Measurements from ENCODE around the gene NELFB.

NELFB gene

DNA sequence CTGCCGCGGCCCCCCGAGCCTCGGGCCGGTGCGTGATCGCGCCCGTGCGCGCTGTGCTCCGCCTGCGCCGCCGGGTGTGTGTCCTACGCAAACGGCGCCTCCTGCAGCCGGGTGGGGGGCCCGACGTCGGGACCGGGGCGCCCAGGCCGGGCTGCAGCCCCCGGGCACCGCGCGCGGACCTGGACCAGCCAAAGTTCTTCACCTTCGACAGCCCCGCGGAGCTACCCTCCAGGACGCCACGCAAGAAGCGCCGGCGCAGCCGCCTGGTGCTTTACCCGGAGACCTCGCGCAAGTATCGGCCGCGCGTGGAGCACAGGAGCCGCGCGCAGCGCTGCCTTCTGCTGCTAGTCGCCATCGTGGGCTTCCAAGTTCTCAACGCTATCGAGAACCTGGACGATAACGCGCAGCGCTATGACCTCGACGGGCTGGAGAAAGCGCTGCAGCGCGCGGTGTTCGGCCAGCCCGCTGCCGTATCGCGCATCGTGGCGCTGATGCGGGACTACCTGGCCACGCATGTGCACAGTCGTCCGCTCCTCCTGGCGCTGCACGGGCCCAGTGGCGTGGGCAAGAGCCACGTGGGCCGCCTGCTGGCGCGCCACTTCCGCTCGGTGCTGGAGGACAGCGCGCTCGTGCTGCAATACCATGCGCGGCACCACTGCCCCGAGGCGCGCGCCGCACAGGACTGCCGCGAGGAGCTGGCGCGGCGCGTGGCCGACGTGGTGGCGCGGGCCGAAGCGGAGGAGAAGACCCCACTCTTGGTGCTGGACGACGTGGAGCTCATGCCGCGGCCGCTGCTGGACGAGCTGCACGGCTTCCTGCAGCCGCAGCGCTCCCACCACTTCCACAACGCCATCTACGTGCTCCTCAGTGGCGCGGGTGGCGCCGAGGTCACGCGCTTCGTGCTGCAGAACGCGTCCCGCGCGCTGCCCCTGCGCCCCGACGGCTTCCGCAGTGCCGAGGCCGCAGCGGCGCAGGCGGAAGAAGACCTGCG lies 23.9 kb downstream of the NELFB start:
- no peak overlapping the region for H3K4me3 Mint-ChIP-seq

DNA sequence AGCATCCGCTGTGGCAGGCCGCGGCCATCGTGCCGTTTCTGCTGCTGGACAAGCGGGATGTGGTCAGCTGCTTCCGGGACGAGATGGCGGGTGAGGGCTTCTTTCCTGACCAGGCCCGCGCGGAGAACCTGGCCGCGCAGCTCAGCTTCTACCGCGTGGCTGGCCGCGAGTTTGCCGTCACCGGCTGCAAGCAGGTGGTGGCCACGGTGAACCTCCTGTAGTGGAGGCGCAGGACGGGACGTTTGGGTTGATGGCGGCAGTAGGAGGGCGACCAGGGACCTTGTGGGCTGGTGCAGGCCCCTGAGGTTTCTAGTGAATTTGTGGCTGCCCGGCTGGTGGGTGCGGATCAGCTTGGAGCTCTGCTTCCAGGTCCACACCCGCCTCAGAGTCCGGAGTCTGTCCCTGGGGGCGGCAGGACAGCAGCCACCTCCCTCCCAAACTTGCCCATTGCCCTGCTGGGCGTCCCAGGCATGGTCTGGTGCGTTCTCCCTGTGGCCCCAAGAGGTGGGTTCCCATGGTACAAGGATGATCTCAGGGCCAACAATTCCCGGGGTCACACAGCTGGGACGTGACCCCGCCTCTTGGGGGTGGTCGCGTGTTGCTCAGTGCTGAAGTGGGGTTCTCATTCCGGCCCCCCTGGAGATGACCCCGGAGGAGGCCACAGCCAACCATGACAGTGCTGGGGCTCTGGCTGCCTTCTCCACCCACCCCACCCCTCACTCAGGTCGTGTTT lies 24.8 kb downstream of the NELFB start:
- TF ChIP-seq, protein P1, sequence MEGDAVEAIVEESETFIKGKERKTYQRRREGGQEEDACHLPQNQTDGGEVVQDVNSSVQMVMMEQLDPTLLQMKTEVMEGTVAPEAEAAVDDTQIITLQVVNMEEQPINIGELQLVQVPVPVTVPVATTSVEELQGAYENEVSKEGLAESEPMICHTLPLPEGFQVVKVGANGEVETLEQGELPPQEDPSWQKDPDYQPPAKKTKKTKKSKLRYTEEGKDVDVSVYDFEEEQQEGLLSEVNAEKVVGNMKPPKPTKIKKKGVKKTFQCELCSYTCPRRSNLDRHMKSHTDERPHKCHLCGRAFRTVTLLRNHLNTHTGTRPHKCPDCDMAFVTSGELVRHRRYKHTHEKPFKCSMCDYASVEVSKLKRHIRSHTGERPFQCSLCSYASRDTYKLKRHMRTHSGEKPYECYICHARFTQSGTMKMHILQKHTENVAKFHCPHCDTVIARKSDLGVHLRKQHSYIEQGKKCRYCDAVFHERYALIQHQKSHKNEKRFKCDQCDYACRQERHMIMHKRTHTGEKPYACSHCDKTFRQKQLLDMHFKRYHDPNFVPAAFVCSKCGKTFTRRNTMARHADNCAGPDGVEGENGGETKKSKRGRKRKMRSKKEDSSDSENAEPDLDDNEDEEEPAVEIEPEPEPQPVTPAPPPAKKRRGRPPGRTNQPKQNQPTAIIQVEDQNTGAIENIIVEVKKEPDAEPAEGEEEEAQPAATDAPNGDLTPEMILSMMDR (IDR thresholded peaks at IDR 0.05; ENCODE audit: unreplicated experiment in 3 of 3) = no peak
- peaks cover 4% of the 10 kb centered on the region for H3K36me3 Mint-ChIP-seq (ENCODE audit: low read depth)
- peaks cover 22% of the 10 kb centered on the region for H3K4me1 Mint-ChIP-seq

More for the DNA sequence above, 23.9 kb downstream of the NELFB start:
- H3K4me1 Mint-ChIP-seq = peaks cover 27% of the 10 kb centered on the region
- no peaks in the 10 kb centered on the region for H3K9me3 Mint-ChIP-seq
- peaks cover 4% of the 10 kb centered on the region for H3K36me3 Mint-ChIP-seq (ENCODE audit: low read depth)
- TF ChIP-seq, protein P1 (IDR thresholded peaks at IDR 0.05; ENCODE audit: unreplicated experiment in 3 of 3) = no peak
- no peak overlapping the region for H3K27ac Mint-ChIP-seq
- peaks cover 13% of the 10 kb centered on the region for H3K27me3 Mint-ChIP-seq (ENCODE audit: low read depth)

DNA sequence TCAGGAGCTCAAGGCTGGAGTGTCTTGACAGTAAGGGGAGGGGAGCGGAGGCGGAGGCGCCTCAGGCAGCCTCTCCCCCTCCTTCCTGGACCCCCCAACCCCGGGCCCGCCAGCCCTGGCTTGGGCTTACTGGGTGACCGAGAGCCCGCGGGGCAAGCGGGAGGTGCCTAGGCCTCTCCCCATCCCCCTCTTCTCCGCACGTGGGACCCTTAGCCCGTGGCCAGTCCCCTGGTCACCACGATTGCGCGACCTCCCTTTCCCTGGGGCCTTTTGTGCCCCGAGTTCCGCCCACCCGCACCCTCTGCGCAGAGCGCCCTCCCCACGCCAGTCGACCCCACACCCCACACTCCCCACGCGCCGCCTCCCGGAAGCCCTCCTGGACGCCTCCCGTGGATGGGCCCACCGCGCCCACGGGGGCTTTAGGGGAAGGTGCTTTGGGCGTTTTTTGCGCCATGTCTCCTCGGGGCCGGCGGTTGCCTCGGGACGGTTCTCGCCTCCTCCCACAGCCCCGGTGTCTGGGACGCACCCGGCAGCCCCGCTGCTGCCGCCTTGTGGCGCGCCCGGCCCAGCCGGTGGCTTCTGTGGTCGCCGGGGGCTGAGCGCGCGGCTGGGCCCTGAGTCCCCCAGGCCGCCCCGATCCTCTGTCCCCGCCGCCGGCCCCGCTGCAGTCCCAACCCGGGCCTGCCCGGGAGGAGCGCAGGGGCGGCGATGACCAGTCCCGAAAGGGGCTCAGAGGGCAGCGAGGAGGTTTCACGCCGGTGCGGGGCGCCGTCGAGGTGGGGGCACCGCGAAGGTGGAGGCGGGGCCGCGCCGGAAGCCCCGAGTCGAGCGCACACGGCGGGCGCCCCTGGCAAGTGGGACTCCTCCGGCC lies 25.6 kb downstream of the NELFB start:
- H3K27me3 Mint-ChIP-seq (ENCODE audit: low read depth) = peaks cover 13% of the 10 kb centered on the region
- peaks cover 4% of the 10 kb centered on the region for H3K36me3 Mint-ChIP-seq (ENCODE audit: low read depth)
- TF ChIP-seq, protein P1 (IDR thresholded peaks at IDR 0.05; ENCODE audit: unreplicated experiment in 3 of 3) = peak; percentile 48 to 75 (median 51)
- H3K4me3 Mint-ChIP-seq = no peak overlapping the region
- H3K9me3 Mint-ChIP-seq = no peaks in the 10 kb centered on the region
- H3K27ac Mint-ChIP-seq = no peak overlapping the region
- peaks cover 15% of the 10 kb centered on the region for H3K4me1 Mint-ChIP-seq

More for the DNA sequence above, 24.8 kb downstream of the NELFB start:
- Mint-ChIP-seq H3K27ac (no peak overlapping the region), H3K4me3 (peak overlapping the region in 1 of 3 experiments; percentile 10), H3K9me3 (no peaks in the 10 kb centered on the region), H3K27me3 (ENCODE audit: low read depth) (peaks cover 13% of the 10 kb centered on the region)

DNA sequence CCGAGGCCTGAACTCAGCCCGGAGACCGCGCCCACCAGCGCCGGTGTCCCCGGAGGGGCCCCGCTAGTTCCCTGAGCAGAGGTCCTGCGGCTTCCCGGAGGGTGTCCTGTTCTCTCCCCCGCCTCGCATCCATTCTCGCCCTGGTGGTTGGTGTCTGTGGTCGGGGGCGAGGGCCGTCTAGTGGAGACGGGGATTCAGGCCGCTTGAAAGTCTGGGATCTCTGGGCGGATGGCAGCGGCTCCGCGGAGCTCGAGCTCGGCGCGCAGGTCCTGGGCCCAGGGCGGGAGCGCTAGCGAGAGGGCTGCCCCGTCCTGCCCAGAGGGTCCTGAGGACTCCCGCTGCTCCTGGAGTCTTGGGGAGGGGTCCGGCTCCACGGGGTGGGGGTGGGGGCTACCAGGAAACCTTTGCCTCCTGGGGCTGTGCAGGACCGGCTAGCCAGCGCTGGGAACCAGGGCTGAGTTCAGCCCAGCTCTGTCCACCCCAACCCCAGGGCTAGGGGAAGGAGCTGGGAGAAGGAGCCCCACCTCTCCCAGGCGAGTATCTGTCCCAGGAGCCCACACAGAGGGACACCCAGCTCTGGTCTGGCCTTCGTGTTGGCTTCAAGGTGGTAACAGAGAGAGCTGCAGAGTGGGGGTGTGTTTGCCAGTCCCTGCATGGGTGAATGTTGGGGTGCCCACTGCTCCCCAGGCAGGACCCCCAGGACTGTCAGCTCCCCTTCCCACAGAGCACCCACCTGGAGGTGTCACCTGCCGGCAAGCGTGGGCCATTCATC lies 26.4 kb downstream of the NELFB start:
- Mint-ChIP-seq H3K36me3 (ENCODE audit: low read depth) (peaks cover 4% of the 10 kb centered on the region), H3K27ac (no peak overlapping the region), H3K27me3 (ENCODE audit: low read depth) (peaks cover 13% of the 10 kb centered on the region), H3K4me1 (peaks cover 13% of the 10 kb centered on the region), H3K4me3 (peak overlapping the region; percentile 52 to 66 (median 54)), H3K9me3 (no peaks in the 10 kb centered on the region)
- TF ChIP-seq, protein P1 (IDR thresholded peaks at IDR 0.05; ENCODE audit: unreplicated experiment in 3 of 3) = no peak

DNA sequence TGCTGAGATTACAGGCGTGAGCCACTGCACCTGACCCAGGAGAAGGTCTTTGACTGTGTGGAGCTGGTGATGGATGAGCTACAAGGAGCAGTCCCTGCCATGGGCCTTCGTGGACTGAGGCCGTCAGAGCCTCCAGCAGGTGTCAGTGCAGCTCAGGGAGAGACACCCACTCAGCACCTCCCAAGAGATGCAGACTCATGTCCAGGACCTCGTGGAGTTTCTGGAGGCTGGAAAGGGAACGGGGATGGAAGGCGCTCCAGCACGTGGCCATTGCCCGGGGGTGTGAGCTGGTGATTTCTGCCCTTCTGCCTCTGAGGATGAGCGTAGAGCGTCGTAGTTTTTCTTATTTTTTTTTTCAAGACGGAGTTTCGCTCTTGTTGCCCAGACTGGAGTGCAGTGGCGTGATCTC lies 31.9 kb downstream of the NELFB start:
- TF ChIP-seq, protein P1 (IDR thresholded peaks at IDR 0.05; ENCODE audit: unreplicated experiment in 3 of 3) = peak; percentile 41 to 50 (median 41)
- Mint-ChIP-seq H3K4me1 (peaks cover 10% of the 10 kb centered on the region), H3K4me3 (no peak overlapping the region), H3K27ac (no peak overlapping the region), H3K36me3 (ENCODE audit: low read depth) (peaks cover 4% of the 10 kb centered on the region), H3K9me3 (no peaks in the 10 kb centered on the region), H3K27me3 (ENCODE audit: low read depth) (peaks cover 19% of the 10 kb centered on the region)

Data from nephron (organoid).